ENCODE measurements around the gene LCP2. TPM values are rescaled to one million over a fixed set of nuclear protein-coding genes. Genes with fewer than 3 reads are reported as not detected.

Gene LCP2
- total RNA-seq, 1 experiment from 2014 or later: 0.72 TPM

GRCh38 chr5:170313816-170314215 lies 16.2 kb upstream of the LCP2 start (continued):
- TF ChIP-seq, protein P1, sequence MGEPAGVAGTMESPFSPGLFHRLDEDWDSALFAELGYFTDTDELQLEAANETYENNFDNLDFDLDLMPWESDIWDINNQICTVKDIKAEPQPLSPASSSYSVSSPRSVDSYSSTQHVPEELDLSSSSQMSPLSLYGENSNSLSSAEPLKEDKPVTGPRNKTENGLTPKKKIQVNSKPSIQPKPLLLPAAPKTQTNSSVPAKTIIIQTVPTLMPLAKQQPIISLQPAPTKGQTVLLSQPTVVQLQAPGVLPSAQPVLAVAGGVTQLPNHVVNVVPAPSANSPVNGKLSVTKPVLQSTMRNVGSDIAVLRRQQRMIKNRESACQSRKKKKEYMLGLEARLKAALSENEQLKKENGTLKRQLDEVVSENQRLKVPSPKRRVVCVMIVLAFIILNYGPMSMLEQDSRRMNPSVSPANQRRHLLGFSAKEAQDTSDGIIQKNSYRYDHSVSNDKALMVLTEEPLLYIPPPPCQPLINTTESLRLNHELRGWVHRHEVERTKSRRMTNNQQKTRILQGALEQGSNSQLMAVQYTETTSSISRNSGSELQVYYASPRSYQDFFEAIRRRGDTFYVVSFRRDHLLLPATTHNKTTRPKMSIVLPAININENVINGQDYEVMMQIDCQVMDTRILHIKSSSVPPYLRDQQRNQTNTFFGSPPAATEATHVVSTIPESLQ (CRISPR knock-in tag; IDR thresholded peaks at IDR 0.05): no peak
- TF ChIP-seq ZNF121 (CRISPR knock-in tag; IDR thresholded peaks at IDR 0.05): no peak
- TF ChIP-seq, protein P2, sequence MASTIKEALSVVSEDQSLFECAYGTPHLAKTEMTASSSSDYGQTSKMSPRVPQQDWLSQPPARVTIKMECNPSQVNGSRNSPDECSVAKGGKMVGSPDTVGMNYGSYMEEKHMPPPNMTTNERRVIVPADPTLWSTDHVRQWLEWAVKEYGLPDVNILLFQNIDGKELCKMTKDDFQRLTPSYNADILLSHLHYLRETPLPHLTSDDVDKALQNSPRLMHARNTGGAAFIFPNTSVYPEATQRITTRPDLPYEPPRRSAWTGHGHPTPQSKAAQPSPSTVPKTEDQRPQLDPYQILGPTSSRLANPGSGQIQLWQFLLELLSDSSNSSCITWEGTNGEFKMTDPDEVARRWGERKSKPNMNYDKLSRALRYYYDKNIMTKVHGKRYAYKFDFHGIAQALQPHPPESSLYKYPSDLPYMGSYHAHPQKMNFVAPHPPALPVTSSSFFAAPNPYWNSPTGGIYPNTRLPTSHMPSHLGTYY (CRISPR knock-in tag; IDR thresholded peaks at IDR 0.05): no peak
- no peak for TF ChIP-seq MLX (CRISPR knock-in tag; IDR thresholded peaks at IDR 0.05)
- TF ChIP-seq, protein P3, sequence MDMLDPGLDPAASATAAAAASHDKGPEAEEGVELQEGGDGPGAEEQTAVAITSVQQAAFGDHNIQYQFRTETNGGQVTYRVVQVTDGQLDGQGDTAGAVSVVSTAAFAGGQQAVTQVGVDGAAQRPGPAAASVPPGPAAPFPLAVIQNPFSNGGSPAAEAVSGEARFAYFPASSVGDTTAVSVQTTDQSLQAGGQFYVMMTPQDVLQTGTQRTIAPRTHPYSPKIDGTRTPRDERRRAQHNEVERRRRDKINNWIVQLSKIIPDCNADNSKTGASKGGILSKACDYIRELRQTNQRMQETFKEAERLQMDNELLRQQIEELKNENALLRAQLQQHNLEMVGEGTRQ (CRISPR knock-in tag; IDR thresholded peaks at IDR 0.05): no peak
- TF ChIP-seq OVOL2 (CRISPR knock-in tag; IDR thresholded peaks at IDR 0.05; ENCODE audit: borderline replicate concordance): no peak
- TF ChIP-seq, protein P4, sequence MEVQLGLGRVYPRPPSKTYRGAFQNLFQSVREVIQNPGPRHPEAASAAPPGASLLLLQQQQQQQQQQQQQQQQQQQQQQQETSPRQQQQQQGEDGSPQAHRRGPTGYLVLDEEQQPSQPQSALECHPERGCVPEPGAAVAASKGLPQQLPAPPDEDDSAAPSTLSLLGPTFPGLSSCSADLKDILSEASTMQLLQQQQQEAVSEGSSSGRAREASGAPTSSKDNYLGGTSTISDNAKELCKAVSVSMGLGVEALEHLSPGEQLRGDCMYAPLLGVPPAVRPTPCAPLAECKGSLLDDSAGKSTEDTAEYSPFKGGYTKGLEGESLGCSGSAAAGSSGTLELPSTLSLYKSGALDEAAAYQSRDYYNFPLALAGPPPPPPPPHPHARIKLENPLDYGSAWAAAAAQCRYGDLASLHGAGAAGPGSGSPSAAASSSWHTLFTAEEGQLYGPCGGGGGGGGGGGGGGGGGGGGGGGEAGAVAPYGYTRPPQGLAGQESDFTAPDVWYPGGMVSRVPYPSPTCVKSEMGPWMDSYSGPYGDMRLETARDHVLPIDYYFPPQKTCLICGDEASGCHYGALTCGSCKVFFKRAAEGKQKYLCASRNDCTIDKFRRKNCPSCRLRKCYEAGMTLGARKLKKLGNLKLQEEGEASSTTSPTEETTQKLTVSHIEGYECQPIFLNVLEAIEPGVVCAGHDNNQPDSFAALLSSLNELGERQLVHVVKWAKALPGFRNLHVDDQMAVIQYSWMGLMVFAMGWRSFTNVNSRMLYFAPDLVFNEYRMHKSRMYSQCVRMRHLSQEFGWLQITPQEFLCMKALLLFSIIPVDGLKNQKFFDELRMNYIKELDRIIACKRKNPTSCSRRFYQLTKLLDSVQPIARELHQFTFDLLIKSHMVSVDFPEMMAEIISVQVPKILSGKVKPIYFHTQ (CRISPR knock-in tag; IDR thresholded peaks at IDR 0.05): no peak
- TF ChIP-seq ZNF671 (CRISPR knock-in tag; IDR thresholded peaks at IDR 0.05): no peak
- no peak for TF ChIP-seq TP53 (CRISPR knock-in tag; IDR thresholded peaks at IDR 0.05)
- TF ChIP-seq ZSCAN18 (CRISPR knock-in tag; IDR thresholded peaks at IDR 0.05): no peak

DNA sequence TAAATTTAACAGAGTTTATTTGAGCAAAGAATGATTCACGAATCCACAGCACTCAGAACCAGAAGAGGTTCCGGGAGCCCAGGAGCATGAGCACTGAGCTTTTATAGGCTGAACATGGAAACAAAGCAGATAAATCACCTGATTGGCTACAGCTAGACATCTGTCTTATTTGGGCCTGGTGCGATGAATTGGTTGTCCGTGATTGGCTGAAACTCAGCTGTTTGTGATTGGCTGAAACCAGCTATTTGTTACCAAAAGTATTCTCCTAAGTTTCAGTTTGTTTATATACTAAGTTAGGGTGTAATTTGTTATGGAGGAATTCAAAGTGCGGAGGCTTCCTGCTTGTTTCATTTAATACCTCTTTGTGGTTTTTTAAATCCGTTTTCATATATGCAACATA lies 15.8 kb upstream of the LCP2 start:
- TF ChIP-seq ZNF671 (CRISPR knock-in tag; IDR thresholded peaks at IDR 0.05): no peak
- TF ChIP-seq KAT7 (CRISPR knock-in tag; IDR thresholded peaks at IDR 0.05; ENCODE audit: borderline replicate concordance): no peak
- TF ChIP-seq ATF1 (CRISPR knock-in tag; IDR thresholded peaks at IDR 0.05): no peak
- no peak for TF ChIP-seq ZNF232 (CRISPR knock-in tag; IDR thresholded peaks at IDR 0.05)
- 0 out of 2 replicates have a peak, but pooled peaks have one; percentile 17 for TF ChIP-seq NFYB (CRISPR knock-in tag; conservative IDR thresholded peaks at IDR 0.05; ENCODE audit: low read depth)
- peaks cover 34% of the 10 kb centered on the region for H3K4me1 Mint-ChIP-seq
- H3K4me3 Mint-ChIP-seq: no peak overlapping the region
- ATAC-seq (no peak), DNase-seq (ENCODE audit: low spot score) (no peak)
- peaks cover 2% of the 10 kb centered on the region; the same call in 1 of the 2 replicates for H3K27me3 Mint-ChIP-seq (ENCODE audit: low read depth)
- ChIA-PET POLR2A (interaction anchor here (1.9 kb wide), 1 partner anchor 40 kb away, joined by 5 read pairs; no protein-coding TSS in a partner anchor), CTCF (no interaction called here)
- no peak overlapping the region for H3K27ac Mint-ChIP-seq
- no peaks in the 10 kb centered on the region for H3K36me3 Mint-ChIP-seq
- H3K9me3 Mint-ChIP-seq: no peaks in the 10 kb centered on the region

GRCh38 chr5:170312666-170313065 lies 15.1 kb upstream of the LCP2 start:
- Mint-ChIP-seq H3K4me1 (peaks cover 34% of the 10 kb centered on the region), H3K27me3 (ENCODE audit: low read depth) (no peaks in the 10 kb centered on the region; the same call in 1 of the 2 replicates)
- DNase-seq (ENCODE audit: low spot score): no peak
- TF ChIP-seq SOX15 (CRISPR knock-in tag; IDR thresholded peaks at IDR 0.05): no peak
- no peak for TF ChIP-seq SMAD4 (CRISPR knock-in tag; IDR thresholded peaks at IDR 0.05)
- TF ChIP-seq, protein P5, sequence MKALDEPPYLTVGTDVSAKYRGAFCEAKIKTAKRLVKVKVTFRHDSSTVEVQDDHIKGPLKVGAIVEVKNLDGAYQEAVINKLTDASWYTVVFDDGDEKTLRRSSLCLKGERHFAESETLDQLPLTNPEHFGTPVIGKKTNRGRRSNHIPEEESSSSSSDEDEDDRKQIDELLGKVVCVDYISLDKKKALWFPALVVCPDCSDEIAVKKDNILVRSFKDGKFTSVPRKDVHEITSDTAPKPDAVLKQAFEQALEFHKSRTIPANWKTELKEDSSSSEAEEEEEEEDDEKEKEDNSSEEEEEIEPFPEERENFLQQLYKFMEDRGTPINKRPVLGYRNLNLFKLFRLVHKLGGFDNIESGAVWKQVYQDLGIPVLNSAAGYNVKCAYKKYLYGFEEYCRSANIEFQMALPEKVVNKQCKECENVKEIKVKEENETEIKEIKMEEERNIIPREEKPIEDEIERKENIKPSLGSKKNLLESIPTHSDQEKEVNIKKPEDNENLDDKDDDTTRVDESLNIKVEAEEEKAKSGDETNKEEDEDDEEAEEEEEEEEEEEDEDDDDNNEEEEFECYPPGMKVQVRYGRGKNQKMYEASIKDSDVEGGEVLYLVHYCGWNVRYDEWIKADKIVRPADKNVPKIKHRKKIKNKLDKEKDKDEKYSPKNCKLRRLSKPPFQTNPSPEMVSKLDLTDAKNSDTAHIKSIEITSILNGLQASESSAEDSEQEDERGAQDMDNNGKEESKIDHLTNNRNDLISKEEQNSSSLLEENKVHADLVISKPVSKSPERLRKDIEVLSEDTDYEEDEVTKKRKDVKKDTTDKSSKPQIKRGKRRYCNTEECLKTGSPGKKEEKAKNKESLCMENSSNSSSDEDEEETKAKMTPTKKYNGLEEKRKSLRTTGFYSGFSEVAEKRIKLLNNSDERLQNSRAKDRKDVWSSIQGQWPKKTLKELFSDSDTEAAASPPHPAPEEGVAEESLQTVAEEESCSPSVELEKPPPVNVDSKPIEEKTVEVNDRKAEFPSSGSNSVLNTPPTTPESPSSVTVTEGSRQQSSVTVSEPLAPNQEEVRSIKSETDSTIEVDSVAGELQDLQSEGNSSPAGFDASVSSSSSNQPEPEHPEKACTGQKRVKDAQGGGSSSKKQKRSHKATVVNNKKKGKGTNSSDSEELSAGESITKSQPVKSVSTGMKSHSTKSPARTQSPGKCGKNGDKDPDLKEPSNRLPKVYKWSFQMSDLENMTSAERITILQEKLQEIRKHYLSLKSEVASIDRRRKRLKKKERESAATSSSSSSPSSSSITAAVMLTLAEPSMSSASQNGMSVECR (CRISPR knock-in tag; IDR thresholded peaks at IDR 0.05; ENCODE audit: borderline replicate concordance): no peak
- TF ChIP-seq ELF4 (CRISPR knock-in tag; IDR thresholded peaks at IDR 0.05; ENCODE audit: low read depth): no peak
- no peak for TF ChIP-seq NFYB (CRISPR knock-in tag; conservative IDR thresholded peaks at IDR 0.05; ENCODE audit: low read depth)

More at GRCh38 chr5:170312666-170313065, 15.1 kb upstream of the LCP2 start:
- POLR2A ChIA-PET: interaction anchor here (1.9 kb wide), 1 partner anchor 41 kb away, joined by 5 read pairs; no protein-coding TSS in a partner anchor
- CTCF ChIA-PET: no interaction called here
- H3K9me3 Mint-ChIP-seq: no peaks in the 10 kb centered on the region
- no peaks in the 10 kb centered on the region for H3K36me3 Mint-ChIP-seq
- no peak overlapping the region for H3K27ac Mint-ChIP-seq
- no peak overlapping the region for H3K4me3 Mint-ChIP-seq
- no peak for ATAC-seq

All from WTC11 (cell line).